ENCODE data around the gene SLC45A1.

The SLC45A1 gene

DNA sequence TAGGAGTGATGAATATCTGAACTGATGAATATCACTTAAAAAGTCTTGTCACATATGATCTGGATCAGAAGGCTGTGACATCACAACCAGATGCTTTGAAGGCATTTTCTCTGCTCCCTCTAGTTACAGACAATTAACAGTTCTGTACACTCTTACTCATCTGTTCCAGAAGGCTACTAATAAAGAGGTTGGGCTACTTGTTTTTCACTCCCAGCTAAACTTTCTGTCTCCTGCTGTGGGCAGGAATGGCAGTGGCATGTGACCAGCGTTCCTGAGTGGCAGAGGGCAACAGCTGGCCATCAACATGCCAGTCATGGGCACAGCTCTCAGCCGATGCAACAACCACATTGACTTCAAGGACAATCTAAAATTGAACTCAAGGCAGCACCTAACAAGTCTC, 66.7 kb downstream of the SLC45A1 start:
- no peak for DNase-seq (ENCODE audit: low read depth)
- no peak overlapping the region for H3K4me3 ChIP-seq (ENCODE audit: low read length)
- TF ChIP-seq, protein P1, sequence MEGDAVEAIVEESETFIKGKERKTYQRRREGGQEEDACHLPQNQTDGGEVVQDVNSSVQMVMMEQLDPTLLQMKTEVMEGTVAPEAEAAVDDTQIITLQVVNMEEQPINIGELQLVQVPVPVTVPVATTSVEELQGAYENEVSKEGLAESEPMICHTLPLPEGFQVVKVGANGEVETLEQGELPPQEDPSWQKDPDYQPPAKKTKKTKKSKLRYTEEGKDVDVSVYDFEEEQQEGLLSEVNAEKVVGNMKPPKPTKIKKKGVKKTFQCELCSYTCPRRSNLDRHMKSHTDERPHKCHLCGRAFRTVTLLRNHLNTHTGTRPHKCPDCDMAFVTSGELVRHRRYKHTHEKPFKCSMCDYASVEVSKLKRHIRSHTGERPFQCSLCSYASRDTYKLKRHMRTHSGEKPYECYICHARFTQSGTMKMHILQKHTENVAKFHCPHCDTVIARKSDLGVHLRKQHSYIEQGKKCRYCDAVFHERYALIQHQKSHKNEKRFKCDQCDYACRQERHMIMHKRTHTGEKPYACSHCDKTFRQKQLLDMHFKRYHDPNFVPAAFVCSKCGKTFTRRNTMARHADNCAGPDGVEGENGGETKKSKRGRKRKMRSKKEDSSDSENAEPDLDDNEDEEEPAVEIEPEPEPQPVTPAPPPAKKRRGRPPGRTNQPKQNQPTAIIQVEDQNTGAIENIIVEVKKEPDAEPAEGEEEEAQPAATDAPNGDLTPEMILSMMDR (IDR thresholded peaks at IDR 0.05; ENCODE audit: insufficient read depth, low read depth, low read length, missing control alignments): no peak

DNA sequence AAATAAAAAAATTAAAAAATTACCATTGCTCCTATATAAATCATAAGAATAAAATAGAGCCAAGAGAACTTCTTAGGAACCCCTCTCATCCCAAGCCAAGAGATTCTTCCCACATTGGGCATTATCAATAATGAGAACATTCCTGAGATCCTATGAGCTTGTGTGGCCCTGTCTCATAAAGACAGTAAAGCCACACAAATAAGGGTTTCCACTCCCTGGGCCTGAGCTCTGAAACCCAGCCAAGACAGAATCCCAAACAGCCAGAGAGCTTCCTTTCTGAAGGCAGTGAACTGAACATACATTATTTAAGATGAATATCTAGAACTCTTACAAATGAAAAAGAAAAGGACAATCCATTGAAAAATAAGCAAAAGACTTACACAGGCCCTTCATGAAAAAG, 68.3 kb downstream of the SLC45A1 start:
- no peak overlapping the region for H3K4me3 ChIP-seq (ENCODE audit: low read length)
- TF ChIP-seq, protein P1 (IDR thresholded peaks at IDR 0.05; ENCODE audit: insufficient read depth, low read depth, low read length, missing control alignments): no peak
- no peak for DNase-seq (ENCODE audit: low read depth)

DNA sequence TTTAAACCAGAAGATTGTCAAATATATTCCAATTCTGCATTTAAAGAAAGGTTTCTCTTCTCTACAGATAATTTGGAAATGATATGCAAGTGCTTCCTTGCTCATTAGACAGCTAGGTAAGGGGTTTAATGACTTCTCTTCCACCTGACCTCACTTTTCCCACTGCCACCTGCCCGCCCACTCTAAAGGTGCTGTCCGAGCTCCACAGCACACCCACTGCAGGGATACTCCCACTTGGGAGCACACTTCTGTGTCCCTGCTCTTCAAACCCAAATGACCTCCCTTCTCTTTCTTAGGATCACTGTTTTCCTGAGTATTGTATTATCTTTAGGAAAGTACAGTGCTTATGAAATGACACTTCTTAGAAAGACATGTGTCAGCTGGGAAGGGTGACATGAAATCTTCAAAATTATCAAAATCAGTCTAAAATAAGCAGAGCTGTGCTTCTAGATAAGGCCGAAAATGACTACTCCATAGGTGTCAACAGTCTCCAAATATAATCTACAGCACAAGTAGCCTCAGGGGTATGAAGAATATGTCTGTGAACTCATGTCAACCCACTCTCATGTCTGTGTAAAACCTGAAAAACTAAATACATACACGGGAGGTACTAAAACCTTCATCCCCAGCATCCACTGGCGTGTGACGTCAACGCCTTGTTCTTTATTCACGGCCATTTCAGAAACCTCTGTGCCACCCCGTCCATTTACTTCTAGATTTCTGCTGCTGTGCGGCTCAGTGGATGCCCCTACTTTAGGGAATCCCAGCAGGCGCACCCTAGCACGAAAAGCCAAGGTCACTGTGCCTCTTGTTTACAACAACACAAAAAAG, 71.0 kb downstream of the SLC45A1 start:
- no peak for DNase-seq (ENCODE audit: low read depth)
- TF ChIP-seq, protein P1 (IDR thresholded peaks at IDR 0.05; ENCODE audit: insufficient read depth, low read depth, low read length, missing control alignments): no peak
- no peak overlapping the region for H3K4me3 ChIP-seq (ENCODE audit: low read length)

- DNase-seq (ENCODE audit: low read depth): no peak
- H3K4me3 ChIP-seq (ENCODE audit: low read length): no peak overlapping the region
- TF ChIP-seq, protein P1 (IDR thresholded peaks at IDR 0.05; ENCODE audit: insufficient read depth, low read depth, low read length, missing control alignments): no peak
Observed at GRCh38 chr1:8389958-8390535, 72.1 kb downstream of the SLC45A1 start.

DNA sequence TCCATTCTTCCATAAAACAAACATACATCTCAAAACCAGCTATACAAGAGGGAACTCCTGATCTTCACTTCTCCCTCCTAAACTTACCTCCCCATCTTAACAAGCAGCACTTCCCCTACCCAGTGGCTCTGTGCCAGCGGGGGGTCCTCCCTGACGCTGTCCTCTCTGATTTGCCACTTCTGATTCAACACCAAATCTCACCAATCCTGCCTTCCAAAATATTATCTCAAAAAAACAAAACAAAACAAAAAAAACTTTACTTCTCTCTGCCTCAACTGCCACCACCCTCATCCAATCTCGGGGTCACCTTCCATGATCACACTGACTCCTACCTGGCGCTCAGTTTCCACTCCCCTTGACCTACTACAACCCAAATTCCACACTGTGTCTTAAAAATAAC, 72.8 kb downstream of the SLC45A1 start:
- no peak for DNase-seq (ENCODE audit: low read depth)
- TF ChIP-seq, protein P1 (IDR thresholded peaks at IDR 0.05; ENCODE audit: insufficient read depth, low read depth, low read length, missing control alignments): no peak
- no peak overlapping the region for H3K4me3 ChIP-seq (ENCODE audit: low read length)

DNA sequence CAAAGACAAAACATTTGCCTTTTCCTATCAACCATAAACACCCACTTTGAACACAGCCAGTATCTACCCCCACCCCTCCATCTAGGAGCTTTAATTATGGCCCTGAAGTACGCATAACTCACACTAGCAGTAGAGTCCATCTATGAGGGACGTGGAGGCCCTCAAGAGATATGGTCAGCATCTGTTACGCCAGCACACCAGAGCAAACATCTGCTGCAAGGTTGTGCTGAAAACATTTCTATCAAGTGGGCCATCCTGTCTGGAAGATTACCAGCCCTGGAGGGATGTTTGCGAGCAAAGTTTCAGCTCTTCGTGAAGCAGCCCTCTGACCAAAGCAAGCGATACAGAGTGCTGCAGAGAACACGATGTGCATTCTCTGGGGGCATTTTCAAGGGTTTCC, 74.6 kb downstream of the SLC45A1 start:
- no peak for DNase-seq (ENCODE audit: low read depth)
- TF ChIP-seq, protein P1 (IDR thresholded peaks at IDR 0.05; ENCODE audit: insufficient read depth, low read depth, low read length, missing control alignments): no peak
- no peak overlapping the region for H3K4me3 ChIP-seq (ENCODE audit: low read length)
